GM19468 (cell line): ENCODE data around the gene MRPS18B.

ENCODE experiments used
- ATAC-seq: cut with Tn5 transposase; IDR thresholded peaks from one replicate; pipeline ENCODE4 v1.9.1; 2021; ENCODE audit warnings: mild to moderate bottlenecking, moderate library complexity, moderate number of reproducible peaks; ENCODE audit not compliant: unreplicated experiment; ENCODE audit errors: extremely low read depth

The MRPS18B gene

DNA sequence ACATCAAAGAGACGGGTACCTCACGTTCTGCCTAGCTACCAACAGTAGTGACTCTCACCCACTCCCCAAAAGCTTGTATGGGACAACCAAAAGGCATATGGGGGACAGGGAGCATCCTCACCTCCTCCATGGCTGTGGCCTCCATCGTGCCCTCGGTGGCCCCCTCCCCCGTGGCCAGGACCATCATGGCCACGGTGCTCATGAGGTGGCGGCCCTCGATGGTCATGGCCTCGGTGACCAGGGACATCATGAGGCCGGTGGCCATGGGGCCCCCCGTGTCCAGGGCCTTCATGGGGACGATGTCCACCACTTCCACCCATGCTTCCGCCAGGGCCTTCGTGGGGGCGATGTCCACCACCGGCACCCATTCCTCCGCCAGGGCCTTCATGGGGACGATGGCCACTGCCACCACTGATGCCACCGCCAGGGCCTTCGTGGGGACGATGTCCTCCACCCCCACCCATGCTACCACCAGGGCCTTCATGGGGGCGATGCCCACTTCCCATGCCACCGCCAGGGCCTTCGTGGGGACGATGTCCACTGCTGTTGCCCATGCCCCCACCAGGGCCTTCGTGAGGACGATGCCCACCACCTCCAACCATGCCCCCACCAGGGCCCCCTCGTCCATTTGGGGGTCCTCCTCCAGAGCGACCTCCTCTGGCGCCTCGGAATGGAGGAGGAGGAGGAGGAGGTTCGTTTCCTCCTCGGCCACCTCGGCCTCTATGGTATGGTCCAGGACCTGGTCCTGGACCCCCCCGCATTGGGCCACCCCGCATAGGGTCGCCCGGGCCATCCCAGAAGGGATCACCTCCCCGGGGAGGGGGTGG, 15.6 kb upstream of the MRPS18B start:
- no peak for ATAC-seq

DNA sequence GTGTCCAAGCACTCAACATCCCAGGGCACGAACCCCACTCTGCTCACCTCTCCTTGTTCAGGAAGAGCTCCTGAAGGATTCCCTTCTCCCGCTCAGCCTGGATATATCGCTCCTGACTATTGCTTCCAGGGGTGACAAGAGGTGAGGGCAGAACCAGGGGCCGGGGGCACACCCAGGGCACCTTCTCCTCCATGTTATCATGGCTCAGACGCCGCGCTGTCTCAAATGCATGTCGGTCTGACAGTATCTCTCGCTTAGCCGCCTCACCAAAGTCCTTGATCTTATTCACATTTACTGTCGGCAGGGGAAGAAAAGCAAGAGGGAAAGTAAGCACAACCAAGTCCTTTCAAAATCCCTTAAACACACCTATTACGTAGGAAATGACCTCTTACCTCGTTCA, 13.7 kb upstream of the MRPS18B start:
- ATAC-seq: no peak

DNA sequence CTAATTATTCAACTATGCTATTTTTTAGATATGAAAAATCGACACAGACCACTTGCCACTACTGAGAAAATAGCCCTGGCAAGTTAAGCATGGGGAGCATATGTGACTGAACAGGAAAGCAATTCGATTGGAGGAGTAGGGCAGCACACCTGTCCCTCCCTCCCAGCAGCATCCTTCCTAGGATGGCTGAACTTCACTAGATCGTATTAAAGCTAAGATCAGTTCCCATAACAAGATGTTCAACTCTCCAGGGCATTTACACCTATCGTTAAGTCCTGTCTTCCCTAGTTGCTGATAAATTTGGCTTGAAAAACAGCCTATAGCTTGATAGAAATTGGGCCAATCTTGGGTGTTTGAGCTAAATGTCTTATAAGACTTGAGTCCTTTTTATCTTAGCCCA, 7.6 kb upstream of the MRPS18B start:
- ATAC-seq: no peak

DNA sequence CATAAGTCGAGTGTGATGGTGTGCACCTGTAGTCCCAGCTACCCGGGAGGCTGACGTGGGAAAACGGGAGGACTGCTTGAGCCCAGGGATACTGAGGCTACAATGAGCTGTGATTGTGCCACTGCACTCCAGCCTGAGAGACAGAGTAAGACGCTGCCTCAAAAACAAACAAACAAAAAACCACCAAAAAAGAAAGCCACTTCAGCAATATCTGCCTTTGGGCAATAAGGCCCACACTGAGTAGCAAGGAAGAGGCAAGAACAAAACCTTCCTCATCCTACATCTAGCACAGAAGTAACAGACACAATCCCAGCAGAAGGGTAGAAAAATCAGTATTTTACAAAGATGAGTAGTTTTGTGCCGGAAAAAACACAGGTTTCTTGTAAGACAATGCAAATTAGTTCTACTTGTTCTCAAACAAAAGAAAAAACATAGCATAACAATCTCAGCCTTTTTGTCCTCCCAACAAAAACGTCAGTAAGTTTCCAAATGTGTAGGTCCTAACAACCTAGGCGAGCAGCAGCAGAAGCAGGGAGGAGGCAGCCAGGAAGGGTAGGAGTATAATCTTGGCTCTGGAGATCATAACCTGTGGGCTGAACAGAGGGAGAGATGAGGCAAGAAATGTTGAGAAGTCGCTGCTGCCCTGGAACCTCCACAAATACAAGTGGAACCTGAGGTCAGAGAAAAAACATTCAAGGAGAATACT, 6.3 kb upstream of the MRPS18B start:
- ATAC-seq: no peak

DNA sequence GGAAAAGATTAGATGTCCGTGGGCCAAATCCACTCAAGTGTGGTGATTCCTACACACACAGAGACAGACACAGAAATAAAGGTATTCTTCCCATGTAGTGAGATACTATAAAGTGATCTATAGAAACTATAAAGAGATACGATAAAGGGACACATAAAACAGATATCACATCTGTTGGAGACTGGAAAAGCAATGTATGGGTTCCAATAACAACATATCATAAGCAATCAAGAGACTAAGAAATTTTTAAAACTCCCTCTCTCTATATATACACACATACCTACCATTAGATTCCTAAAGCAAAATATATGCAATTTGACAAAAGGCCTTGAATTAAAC, 5.8 kb upstream of the MRPS18B start:
- ATAC-seq: no peak

DNA sequence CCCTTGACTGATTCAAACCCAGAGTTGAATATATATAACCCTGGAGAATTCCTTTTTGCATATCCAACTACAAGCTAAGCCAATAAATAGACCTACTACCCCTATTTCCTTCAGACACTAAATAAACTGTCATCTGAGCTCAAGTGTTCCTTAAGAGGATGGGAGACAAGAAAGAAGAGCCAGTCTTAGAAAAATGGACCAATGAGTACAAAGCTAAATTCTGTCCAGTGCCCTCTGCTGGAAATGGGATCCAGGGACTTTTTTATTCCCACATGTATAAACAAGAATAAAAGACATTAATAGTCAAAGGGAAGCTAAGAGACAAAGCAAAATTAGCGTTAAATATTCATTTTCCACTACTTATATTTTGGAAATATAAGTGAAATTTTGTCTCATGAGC, 5.4 kb upstream of the MRPS18B start:
- ATAC-seq: no peak

DNA sequence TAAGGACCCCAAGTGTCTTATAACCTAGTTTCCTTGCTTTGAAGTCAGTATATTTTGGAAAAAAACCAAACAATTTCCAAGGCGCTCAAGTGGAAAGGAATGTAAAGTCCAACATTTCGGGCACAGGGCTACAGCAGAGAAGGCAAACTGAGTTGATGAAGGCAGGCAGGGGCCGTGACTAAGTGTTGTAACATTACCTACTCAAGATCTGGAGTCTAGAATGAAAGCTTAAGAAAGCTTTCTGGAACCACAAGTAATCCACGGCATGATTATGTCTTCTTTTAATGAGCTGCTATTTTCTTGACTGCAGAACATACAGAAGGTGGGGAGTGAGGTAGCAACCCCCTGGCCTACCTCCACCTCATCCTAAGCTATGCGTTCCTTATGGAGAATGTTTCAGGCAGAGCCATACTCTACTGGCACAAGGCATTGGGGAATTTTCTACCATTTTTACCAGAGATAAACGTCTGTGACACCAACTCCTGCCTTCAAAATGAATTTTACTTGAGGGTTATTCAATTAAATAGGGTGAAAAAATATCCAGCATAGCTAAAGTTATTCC, 4.9 kb upstream of the MRPS18B start:
- ATAC-seq: no peak

DNA sequence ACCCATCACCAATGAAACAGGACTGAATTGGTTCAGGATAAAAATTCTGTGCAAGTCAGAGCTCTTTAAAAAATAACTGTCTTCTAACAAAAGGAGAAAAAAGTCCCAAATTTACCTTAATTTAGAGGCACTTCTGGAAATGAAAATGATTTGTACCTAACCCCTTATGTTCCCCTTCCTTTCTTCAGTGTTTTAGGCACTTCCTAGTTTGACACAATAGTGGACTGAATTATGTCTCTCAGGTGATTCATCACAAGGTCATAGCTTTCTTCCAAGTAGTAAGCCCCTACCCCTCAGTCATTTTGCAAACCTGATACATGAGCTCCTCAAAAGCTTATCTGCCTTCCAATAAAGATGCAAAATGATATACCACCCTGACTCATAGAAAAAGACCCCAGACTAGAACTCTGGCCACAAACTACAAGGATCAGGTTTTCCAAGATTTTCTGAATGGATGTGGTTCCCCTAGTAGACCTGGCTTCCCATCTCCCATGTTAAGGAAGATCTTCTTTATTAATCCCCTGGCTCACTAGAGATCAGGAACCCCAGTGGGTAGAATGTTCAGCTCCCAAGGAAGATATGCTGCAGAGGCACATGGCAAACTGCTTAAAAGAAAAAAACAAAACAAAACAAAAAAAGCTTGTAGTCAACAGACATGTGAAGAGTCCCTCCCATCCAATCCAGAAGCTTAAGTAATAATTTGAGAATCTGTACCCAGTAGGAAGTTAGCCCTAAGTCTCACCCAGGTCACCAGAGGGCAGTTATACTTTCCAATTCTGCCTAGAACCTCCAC, 4.2 kb upstream of the MRPS18B start:
- ATAC-seq: no peak

DNA sequence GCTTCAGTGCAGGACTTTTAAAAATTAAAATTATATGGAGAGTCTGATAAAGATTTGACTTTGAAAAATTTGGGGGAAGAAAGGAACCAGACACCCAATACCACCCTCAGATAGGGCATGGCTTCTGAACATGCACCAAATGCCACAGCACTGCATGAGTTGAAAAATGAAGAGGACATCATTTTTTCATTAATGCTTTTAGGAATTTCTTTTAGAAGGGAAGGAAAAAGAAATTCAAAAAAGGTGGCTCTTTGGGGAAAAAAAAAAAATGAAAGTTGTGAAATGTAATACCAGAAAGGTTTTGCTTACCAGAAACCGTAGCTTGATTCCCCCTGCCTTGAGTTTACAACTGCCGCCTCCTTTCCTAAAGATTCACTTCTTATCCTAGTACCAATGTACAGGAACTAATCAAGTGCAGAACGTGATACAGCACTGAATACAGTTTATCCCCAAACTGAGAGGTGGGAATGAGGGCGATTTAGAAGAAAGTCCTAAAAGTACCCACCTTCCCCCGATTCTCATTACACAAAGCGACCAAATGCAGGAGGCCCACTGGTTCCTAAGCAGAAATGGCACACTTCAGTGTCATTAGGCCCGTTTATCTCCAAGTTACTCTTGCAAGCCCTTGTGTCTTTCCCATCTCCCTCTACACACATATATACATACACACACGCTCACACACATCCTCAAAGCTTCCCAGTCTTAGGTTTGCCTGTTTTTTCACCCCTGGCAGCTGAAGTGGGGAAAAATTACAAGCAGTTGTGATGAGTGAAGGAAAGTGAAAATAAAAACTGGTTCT, 3.4 kb upstream of the MRPS18B start:
- ATAC-seq: no peak

DNA sequence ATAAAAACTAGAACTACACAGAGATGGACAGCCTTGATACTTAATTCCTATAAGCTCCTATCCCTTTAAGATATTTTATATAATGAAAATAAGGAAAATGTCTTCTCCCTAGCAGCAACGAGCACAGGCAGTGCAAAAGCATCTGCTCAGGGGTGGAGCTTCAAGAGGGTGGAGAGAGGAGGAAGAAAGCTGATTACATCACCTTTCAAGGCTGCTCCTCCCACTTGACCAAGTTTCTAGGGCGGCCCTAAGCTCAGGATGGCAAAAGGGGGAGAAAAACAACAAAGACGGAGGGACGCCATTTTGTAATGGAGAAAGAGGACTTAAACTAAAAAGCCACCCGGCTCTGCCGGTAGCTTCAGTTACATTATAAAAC, 2.8 kb upstream of the MRPS18B start:
- no peak for ATAC-seq

DNA sequence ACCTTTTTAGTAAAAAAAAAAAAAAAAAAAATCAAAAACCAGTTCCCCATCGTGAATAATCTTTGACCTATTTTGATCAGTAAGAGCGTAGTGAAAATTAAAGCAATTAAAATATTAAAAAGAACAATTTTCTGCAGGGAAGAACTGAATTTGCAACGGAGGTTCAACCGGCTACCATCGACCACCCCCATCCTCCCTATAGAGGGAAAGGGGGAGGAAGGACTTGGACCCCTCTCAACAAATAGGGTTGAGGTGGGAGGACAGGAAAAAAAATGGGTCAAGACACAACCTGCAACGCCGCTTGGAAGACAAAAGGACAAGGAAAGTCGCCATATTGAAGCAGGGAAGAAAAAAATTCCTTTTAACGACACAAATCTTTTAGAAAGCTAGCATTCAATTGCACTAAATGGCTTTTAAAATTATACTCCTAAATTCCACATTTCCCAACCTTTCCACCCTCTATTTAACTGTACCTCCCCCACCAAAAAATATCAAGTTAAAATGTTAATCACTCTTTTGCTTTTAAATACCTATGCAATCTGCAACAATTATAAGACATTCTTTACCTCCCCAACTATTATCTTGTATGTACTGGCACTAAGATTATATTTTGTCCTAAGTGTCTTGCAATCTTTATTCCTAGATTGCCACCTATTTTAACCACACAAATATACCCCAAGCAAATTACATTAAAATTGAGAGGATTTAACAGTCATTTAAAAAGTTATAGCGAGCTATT, 2.3 kb upstream of the MRPS18B start:
- ATAC-seq: no peak

DNA sequence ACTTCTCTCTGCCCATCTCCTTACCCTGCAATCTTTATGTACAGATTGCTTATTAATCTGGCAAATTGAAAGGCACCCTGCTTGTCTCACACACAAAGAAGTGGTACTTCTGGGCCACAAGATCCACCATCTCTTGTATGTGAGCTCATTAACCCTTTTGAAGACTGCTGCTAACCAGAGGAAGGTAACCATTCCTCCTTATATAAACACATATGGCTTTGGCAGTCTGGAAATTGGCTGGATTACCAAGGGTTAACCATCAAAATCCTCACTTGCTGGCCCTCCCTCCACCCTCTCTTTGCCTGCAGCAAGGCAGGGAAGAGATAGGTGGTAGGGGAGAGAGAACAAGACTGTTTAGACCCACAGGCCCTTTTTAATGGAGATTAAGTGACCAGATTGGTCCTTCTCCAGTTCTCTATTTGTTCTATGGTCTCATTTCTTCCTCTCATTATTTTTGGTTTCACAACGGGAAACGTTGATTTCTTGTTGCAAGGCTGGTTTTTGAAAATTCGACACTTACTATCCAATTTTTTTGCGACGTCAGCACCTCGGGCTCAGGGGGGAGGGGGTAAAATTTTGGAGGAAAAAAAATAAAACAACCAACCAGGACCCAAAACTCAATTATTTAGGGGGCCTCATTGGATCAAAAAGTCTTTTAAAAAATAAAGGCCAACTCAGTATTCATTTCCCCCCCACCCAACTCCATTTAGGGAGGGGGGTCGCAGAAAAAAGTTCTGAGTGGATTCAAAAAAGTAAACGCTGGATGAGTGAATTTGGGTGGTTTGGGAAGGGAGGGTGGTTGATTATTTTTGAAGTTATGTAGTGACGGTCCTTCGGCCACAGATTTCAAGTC, 1.5 kb upstream of the MRPS18B start:
- ATAC-seq: no peak

DNA sequence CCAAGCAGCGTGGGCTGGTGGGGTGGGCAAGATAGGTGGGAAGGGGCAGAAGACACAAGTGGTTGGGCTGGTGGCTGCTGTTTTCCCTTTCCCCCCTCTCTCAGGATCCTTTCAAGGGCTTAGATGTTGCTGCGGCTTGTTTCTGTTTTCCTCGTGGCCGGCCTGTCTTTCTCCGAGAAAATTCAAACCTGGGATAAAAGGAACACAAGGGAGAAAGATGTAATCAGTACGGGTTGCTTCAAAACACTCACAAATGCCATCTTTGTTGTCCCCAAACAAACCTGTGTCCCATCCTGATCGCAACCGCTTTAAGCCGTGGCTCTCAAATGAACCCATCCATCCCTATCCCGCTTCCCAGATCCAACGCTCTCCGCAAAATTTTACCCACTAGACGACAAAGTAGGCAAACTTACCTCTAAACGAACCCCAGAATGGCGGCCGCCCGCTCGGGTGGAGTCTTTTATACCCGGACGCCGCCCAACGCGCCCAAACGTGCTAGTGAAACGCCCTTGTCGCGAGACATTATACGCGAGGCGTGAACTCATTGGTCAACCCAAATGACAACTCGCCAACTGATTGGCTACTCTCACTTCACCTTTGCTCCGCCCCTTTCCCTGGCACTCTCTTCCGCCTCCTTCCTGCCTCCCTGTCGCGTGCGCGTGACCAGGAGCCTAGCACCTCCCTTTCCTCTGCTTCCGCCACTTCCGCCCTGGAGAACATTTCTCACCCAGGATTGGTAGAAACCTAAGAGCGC, 652 bp upstream of the MRPS18B start, which contains the start of gene PPP1R10:
TSS of gene PPP1R10 (minus strand) at position 433 of the 754 bp plus-strand sequence. CDS start 7,299 bp downstream, outside the sequence.
- ATAC-seq: peak; percentile 54

DNA sequence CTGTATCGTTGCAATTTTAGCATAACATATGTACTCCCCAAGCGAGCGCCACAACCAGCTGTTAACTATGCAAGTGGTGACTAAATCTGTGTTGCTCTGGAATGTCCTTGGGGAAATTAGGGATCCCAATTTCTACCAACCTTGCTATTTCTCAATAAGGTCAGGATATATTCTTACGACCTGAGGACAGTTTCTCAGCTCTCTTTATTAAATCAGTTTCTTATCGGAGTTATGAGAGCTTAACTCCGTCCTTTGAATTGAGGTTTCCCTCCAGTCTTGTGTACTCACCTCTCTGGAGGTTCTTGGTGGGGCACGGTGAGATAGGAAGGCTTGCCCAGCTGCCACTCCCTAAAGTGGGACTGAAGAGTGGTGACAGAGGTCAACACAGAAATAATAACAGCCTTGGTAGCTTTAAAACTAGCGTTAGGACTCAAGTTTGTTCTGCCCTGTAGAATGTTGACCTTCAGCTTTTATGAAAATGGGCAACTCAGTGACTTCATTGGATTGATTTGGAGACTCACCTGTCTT, 694 bp downstream of the MRPS18B start:
- no peak for ATAC-seq

DNA sequence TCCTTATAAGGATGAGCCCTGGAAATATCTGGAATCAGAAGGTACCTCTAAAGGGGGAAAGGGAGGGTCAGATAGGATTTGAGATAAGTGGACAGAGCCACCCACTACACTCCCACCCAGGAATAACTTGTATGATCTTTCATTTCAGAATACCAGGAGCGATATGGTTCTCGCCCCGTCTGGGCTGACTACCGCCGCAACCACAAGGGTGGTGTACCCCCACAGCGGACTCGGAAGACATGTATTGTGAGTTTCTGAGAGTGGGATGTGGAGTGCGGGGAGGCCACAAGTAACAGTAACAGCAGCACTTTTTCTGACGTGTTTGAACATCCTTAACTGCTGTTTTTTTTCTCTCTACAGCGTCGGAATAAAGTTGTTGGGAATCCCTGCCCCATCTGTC, 1.9 kb downstream of the MRPS18B start:
- no peak for ATAC-seq

DNA sequence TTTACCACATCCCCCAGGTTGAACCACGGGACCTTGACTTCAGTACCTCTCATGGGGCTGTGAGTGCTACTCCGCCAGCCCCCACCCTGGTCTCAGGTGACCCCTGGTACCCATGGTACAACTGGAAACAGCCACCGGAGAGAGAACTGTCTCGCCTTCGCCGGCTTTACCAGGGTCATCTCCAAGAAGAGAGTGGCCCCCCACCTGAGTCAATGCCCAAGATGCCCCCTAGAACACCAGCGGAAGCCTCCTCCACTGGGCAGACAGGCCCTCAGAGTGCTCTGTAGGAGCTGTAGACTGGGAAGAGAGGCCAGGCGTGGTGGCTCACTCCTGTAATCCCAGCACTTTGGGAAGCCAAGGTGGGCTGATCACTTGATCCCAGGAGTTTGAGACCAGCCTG, 7.9 kb downstream of the MRPS18B start:
- no peak for ATAC-seq
